SK-N-MC (cell line): ENCODE measurements around the gene CEACAM1.

Experiments used
- EZH2 ChIP-seq: fragments of 200-600 bp; sonication (generic); IDR thresholded peaks from one replicate; pipeline ENCODE4 v1.6.1; 2017; ENCODE audit warnings: antibody characterized with exemption
- POLR2AphosphoS5 ChIP-seq: IDR thresholded peaks from 2 replicates; pipeline ENCODE4 v1.6.1; 2012; ENCODE audit warnings: mild to moderate bottlenecking, low read depth, low read length, borderline replicate concordance

DNA sequence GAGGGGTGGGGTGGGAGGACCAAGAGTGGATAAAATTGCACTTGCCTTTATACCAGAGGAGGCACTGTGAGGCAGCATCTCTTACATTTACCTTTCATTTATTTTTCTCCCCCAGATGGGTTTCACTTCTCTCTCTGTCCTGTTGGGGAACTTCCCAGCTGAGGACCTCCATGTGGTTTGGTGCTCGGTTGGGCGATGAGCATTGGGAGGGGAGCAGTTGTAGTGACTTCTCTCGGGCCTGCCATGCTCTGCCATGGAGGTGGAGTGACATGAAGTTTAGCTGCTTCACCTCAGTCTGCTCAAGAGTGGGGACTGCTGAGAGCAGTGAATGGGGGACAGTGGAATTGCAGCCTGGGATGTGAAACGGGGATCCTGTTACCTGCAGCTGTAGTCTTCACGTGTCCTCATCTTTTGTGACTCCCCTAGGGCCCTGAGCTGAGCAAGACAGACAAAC, 62.4 kb downstream of the CEACAM1 start:
- TF ChIP-seq POLR2AphosphoS5: no peak
- TF ChIP-seq EZH2: no peak
